ENCODE data around the gene BMAL1.

DNA sequence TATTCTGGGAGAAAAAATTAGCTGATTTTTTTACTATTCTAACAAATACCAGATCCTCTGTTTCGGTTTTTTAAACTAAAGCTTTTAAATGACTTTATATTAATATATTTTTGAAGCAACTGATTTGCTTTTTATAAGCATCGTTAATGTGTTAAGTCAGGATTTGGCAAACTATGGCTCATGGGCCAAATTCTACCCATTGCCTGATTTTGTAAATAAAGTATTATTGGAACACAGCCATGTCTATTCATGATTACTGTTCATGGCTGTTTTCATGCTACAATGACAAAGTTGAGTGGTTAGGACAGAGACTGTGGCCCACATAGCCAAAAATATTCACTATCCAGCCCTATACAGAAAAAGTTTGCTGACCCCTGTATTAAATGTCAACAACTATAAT lies 155.8 kb downstream of the BMAL1 start:
- TF ChIP-seq, protein P1, sequence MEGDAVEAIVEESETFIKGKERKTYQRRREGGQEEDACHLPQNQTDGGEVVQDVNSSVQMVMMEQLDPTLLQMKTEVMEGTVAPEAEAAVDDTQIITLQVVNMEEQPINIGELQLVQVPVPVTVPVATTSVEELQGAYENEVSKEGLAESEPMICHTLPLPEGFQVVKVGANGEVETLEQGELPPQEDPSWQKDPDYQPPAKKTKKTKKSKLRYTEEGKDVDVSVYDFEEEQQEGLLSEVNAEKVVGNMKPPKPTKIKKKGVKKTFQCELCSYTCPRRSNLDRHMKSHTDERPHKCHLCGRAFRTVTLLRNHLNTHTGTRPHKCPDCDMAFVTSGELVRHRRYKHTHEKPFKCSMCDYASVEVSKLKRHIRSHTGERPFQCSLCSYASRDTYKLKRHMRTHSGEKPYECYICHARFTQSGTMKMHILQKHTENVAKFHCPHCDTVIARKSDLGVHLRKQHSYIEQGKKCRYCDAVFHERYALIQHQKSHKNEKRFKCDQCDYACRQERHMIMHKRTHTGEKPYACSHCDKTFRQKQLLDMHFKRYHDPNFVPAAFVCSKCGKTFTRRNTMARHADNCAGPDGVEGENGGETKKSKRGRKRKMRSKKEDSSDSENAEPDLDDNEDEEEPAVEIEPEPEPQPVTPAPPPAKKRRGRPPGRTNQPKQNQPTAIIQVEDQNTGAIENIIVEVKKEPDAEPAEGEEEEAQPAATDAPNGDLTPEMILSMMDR (IDR thresholded peaks at IDR 0.05), result no peak
- TF ChIP-seq POLR2A (IDR thresholded peaks at IDR 0.05), result no peak

All from sigmoid colon (tissue), 3 donors.